ENCODE results near the gene SLC34A1.

Gene SLC34A1

DNA sequence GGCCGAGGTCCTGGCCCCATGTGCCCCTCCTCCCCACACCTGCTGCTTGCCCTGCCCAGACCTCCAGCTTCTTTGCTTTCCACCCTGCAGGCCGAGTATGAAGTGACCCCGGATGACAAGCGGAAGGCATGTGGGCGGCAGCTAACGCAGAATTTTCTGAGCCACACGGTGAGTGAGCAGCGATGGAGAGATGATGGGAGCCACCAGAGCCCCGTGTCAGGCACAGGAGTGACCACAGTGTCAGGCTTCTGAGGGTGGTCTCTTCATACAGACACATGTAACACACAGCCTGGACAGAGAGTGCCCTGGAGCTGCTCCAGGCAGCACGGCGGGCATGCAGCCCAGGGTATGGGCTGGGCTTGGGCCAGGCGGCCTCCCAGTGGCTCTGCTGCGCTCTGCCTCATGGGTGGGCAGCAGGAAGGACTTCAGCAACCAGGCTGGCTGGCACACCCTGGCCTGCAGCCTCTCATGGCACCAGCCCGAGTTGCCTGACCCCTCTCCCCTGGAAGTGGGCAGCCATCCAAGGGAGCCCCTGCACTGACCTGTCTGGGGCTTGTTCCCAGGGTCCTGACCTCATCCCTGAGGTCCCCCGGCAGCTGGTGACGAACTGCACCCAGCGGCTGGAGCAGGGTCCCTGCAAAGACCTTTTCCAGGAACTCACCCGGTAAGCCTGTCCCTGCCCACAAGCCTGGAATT, 48.1 kb downstream of the SLC34A1 start:
- DNase-seq (ENCODE audit: low spot score), result no peak

DNA sequence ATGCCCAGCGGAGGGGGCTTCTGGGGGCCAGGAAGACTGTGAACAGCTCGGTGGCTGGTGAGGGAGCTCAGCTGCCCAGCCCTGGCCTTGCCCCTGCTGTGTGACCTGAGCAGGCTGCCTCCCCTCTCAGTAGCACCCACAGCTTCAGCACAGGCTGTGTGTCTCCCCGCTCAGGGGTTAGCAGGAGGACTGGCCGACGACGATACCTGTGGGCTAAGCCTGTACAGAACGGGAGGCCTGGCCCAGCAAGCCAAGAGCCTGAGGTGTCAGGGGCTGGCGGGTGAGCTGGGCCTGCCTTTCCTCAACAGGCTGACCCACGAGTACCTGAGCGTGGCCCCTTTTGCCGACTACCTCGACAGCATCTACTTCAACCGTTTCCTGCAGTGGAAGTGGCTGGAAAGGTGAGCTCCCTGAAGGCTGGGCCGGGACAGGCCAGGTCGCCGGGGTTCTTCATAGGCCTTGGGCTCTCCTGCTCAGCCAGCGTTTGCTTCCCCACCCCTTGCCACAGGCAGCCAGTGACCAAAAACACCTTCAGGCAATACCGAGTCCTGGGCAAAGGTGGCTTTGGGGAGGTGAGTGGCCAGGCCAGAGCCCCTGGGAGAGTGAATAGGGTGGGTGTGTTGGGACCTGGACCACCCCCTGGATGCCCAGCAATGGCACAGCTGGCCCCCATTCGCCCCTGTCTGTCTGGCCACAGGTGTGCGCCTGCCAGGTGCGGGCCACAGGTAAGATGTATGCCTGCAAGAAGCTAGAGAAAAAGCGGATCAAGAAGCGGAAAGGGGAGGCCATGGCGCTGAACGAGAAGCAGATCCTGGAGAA, 48.8 kb downstream of the SLC34A1 start:
- no peak for DNase-seq (ENCODE audit: low spot score)

DNA sequence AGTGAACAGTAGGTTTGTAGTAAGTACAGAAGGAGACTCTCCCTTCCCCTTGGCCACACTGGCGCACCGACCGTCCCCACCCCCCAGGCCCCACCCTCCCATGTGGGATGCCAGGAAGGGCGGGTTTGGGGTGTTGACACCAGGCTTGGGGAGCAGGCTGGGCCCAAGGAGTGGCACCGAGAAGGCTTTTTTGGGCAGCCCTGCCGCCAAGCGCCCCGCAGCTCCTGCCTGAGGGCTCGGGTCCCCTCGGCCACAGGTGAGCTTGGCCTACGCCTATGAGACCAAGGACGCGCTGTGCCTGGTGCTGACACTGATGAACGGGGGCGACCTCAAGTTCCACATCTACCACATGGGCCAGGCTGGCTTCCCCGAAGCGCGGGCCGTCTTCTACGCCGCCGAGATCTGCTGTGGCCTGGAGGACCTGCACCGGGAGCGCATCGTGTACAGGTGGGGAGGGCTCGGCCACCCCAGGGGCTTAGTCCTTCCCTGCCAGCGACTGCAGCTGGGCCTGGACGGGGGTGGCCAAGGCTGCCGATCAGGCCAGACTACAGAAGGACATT, 49.5 kb downstream of the SLC34A1 start:
- DNase-seq (ENCODE audit: low spot score), result no peak

DNA sequence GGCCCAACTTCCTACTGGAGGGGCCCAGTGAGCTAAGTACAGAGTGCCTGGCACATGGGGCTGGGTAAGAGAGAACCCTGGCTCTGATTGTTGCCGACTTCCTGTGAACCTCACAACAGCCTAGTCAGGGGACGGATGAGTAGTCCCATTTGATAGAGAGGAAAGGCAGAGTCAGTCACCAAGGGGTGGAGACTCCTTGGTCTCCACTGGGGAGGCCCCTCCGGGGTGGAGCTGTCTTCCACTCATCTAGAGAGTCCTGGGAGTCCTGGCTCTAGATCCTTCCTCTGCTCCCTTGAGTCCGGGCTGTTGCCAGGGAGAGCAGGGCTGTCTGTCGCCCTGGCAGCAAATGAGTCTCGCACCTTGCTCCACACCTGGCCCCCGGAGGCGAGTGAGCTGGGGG, 50.2 kb downstream of the SLC34A1 start:
- no peak for DNase-seq (ENCODE audit: low spot score)

DNA sequence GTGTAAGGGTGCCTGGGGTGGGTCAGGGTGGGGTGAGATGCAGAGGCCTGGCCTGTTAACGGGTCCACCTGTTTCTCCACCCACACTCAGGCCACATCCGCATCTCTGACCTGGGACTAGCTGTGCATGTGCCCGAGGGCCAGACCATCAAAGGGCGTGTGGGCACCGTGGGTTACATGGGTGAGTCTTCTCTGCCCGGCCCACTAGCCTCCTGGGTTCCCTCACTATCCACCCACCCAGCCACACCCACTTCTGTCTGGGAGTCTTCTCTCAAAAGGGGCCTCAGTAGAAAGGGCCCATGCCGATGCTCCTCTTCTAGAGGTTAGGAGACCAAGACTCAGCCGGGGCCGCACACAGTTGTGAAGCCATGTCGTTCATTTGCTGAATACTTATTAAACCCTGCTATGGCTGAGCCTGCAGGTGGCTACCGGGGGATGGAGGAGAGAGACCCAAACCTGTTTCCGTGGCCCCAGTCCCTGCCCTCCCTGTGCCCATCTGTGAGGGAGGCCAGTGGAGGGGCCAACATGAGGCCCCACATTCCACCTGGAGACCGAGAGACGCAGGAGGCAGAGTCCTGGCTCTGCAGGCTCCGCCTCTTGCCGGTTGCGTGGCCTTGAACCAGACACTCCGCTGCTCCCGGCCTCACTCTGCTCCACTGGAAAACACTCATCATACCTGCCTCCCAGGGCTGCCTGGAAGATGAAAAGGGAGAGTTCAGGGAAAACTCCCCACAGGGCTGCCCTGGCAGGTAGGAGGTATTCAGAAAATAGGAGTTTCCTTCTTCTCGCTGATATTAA, 50.9 kb downstream of the SLC34A1 start:
- DNase-seq (ENCODE audit: low spot score), result no peak

DNA sequence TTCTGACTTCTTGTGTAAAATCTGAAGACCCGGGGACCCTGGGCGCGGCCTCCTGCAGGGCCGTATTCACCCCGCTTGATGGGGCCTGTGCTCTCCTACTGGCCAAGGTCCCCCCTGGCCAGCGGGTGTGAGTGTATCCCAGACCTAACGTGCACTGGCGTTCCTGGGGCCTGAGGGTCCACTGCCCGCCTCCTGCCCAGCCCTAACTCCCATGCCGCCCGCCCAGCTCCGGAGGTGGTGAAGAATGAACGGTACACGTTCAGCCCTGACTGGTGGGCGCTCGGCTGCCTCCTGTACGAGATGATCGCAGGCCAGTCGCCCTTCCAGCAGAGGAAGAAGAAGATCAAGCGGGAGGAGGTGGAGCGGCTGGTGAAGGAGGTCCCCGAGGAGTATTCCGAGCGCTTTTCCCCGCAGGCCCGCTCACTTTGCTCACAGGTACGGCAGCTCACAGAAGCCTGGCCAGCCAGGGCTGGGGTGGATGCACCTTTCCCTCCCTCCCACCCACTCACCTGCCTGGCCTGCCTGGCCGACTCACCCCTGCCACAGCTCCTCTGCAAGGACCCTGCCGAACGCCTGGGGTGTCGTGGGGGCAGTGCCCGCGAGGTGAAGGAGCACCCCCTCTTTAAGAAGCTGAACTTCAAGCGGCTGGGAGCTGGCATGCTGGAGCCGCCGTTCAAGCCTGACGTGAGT, 51.8 kb downstream of the SLC34A1 start:
- DNase-seq (ENCODE audit: low spot score), result no peak

DNA sequence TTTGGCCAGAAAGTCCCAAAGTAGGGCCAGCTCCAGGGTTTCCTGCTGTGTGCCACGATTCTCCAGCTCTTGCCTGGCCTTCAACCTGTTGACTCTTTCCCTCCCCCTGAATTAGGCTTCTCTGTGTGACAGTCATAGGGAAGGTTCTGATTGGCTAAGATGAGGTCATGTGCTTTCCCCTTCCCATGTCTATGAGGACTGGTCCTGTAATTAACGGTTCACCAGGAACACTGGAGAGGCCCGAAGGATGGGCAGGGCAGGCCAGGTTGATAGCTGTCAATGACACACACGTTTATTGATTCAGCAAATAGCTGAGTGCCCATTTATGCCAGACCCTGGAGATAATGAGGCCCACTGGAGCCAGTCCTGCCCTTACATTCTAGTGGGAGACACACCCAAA, 53.4 kb downstream of the SLC34A1 start:
- DNase-seq (ENCODE audit: low spot score), result no peak

DNA sequence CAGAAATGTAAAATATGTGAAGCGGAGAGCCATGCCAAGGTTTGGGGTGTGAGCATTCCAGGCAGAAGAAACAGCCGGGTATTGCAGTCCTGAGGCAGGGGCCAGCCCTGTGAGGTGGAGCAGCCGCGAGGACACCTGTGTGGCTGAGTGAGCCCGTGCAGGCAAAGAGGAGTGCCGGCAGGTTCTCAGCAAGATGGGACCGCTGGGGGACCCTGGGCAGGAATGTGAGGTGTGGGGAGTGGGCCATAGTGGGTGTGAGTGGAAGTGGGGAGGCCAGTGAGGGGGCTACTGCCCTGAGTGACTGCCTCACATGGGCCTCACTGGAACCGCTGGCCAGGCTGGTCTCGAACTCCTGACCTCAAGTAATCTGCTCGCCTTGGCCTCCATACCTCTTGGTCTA, 54.2 kb downstream of the SLC34A1 start:
- DNase-seq (ENCODE audit: low spot score), result no peak

DNA sequence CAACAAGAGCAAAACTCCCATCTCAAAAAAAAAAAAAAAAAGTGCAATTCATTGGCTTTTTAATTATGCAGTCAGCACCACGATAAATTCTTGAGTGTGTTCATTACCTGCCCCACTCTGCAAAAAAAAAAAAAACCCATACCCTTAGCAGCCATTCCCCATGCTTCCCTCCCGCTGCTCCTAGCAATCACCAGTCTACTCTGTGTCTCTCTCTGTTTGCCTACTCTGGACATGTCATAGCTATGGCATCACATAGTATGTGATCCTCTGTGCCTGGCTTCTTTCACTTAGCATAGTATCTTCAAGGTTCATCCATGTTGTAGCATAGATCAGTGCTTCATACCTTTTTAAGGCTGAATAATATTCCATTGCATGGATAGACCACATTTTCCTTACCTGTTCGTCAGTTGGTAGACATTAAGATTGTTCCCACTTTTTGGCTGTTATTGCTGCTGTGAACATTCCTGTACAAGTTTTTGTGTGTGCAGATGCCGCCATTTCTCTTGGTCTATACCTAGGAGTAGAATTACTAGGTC, 55.4 kb downstream of the SLC34A1 start:
- DNase-seq (ENCODE audit: low spot score), result no peak

DNA sequence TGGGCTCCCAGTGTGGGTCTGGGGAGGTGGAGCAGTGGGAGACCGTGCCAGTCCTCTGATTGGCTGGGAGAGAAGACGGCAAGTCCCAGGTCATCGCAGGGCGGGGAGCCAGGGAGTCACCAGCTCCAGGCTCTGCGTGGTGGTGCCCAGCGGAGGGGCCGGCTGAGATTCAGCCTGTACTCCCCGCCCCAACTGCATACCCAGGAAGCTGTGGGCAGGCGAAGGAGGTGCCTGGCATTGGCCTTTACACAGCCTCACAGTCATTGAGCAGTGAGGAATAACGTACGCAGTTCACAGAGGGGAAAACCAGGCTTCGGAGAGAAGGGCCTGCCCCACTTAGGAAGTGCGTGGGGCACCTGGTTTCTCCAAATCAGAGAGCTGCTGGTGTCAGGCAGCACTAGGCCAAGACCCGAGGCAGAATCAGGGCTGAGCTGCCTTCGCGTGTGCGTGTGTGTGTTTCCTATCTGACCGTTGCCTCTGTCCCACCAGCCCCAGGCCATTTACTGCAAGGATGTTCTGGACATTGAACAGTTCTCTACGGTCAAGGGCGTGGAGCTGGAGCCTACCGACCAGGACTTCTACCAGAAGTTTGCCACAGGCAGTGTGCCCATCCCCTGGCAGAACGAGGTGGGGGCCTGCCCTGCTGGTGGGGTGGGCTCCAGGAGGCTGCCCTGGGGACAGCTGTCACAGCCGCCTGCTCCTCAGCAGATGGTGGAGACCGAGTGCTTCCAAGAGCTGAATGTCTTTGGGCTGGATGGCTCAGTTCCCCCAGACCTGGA, 56.2 kb downstream of the SLC34A1 start:
- no peak for DNase-seq (ENCODE audit: low spot score)

DNA sequence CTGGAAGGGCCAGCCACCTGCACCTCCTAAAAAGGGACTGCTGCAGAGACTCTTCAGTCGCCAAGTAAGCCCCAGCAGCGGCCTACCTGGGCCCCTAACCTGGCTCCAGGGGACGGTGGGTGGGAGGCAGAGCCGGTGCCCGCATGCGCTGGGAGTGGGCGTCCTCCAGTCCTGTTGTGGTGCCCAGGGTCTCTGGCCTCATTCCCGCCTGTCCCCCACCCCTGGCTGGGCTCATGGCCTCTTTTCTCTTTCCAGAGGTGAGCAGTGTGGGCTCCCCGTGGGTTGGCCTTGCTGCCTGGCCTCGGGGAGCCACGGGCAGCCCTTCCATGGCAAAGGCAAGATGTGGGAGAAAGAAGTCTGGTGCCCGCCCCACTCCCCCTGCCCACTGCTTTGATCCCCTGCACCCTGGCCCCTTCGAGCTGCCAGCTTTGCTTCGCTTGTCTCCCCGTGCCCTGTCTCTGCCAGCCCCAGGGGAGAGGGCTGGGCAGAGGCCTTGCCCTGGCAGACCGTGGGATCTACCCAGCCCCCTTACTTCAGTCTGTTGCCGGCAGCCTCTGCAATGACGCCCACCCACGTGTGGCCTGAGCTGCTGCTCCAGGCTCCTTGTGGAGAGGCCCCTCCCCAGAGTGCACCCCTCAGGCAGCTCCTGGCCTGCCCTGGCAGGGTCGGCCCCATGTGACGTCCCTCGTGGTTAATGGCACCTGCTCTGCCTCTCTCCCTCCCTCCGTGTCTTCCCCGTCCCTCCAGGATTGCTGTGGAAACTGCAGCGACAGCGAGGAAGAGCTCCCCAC, 57.0 kb downstream of the SLC34A1 start:
- DNase-seq (ENCODE audit: low spot score), result no peak

DNA sequence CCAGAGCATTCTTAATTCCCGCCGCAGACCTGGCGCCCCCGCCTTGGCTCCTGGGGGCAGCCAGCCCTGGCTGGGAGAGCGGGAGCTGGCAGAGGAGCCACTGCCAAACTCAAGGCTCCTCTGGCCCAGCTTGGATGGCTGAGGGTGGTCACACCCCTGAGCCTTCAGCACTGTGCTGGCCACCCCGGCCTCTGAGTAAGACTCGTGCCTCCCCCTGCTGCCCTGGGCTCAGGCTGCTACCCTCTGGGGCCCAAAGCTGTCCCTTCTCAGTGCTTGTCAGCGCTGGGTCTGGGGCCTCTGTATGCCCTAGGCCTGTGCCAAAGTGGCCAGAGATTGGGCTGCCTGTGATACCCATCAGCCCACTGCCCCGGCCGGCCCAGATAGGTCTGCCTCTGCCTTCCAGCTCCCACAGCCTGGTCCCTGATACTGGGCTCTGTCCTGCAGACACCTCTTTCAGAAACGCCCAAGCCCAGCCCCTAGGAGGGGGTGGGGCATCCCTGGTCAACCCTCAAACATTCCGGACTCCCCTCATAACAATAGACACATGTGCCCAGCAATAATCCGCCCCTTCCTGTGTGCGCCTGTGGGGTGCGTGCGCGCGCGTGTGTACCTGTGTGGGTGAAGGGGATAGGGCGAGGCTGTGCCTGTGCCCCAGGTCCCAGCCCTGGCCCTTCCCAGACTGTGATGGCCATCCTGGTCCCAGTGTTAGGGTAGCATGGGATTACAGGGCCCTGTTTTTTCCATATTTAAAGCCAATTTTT, 58.0 kb downstream of the SLC34A1 start:
- DNase-seq (ENCODE audit: low spot score), result no peak

DNA sequence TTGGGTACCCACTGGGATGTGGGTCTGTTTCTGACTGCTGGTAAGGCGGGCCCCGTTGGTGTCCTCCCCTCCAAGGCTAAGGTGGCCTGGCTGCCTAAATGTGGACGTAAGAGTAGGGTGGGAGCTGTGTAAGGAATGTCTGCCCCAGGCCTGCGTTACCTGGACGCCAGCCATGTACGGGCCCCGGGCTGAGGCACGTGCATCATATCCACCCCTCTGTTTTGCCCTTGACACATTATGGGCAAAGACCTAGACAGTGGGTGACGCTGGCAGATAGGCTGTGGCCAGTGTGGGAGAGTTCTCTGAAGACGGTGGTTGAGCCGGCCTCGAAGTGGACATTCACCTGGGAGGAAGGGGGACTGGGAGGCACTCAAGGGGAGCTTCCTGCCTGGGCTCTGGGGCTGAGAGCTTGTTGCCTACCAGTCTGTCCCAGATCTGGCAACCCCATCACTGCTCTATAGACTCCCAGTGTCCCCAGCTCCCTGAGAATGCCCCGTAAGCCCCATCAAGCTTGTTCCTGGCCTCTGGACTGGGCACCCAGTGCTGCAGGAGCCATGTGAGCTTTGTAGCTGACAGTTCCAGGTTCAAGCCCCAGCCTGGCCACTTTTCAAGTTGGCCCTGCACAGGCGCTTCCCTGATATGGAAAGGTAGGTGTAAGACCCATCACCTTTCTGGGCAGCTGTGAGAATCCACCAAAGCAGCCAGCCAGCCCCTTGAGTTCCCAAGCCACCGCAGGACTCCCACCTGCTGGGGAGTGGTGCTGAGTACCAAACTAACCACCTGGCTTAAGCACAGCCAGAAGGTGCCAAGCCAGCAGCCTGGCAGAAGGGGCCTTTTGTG, 59.1 kb downstream of the SLC34A1 start:
- no peak for DNase-seq (ENCODE audit: low spot score)

DNA sequence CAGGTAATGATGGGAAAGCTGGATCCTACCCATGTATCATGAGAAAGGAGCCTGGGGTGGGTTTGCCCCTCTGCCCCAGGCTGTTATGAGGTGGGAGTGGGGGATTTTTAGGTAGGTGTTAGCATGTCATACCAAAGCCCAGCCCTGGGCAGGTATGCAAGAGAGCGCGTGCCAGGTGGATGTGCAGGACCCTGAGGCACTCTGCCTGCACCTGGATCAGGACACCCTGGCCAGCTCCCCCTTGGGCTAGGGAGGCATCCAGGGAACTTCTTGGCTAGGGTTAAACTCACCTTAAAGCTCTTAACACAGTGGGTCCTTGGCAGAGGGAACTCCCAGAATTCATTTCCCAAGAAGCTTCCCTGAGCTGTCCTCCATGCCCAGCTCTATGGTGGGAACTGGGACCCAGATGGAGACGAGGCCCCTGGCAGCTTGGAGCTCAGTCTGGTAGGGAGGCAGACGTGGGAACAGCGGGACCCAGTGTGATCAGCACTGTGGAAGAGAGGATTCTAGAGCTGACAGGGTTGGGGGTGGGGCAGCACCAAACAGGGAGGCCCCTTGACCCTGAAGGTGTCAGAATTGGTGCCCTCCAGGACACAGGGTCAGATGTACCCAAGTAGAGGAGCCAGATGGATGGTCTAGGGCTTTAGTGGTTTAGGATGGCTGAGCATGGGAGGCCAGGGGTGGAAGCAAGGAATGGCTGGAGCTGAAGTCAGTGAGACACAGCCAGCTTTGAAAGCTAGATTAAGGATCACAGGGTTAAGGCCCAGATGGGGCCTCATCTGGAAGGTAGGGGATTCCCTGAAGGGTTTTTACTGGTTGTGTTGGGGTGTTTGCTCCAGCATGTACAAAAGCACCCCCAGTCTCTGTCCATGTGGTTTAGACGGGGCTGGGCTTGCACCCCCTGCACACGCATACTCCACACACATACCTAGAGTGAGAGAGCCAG, 60.1 kb downstream of the SLC34A1 start:
- no peak for DNase-seq (ENCODE audit: low spot score)

DNA sequence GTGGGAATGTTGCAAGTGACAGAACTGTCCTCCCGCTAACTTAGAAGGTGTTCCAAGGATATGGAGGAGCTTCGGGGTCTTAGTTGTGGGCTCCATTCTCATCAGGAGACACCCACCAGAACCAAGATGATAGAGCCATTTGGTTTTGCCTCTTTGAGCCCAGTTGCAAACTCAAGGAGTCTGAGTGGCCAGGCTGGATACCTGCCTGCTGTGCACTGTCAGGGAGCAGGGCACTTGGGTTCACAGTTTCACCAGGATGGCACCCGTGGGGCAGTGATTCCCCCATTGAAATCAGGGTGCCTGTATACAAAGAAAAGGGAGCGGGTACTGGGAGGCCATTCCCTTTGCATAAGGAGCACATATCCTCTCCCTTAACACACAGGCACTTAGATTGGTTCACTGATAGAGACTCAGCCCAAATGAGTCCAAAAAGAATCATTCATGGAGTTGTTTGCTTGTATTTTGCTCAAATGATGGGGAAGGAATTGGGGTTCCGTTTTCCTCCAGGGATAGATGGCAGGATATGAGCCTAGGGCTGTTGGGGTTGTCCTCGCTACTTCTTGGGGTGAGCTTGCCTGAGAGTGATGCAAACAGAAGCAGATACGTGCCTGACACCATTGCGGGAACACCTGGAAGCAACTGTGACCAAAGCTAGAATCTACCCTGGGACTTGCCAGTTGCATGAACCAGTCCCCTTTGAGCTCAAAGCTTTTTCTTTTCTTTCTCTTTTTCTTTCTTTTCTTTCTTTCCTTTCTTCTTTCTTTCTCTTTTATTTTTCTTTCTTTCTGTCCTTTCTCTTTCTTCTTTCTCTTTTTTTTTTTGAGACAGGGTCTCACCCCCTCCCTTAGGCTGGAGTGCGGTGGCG, 61.0 kb downstream of the SLC34A1 start:
- DNase-seq (ENCODE audit: low spot score), result no peak

DNA sequence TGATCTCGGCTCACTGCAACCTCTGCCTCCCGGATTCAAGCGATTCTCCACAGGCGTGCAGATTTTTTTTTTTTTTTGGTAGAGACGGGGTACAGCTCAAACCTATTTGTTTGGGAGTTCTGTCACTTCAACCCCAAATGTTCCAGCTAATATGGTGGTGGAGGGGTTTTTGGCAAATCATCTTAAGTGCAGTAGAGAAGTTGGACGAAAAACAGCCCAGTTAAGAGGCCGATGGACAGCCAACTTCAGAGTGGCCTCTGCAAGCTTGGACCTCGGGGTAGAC, 61.6 kb downstream of the SLC34A1 start:
- DNase-seq (ENCODE audit: low spot score), result no peak

Measured in hematopoietic multipotent progenitor cell treated with erythropoietin and hydrocortisone succinate and interleukin-3 and kit ligand, for 15 days (in vitro differentiated cells).